HG02571 (cell line): ENCODE results near the gene SCRN1.
"Not testable (repeated sequence)": the region's sequence is repeated elsewhere in the genome, so short reads cannot be mapped to it uniquely, and the experiment has no call there.

Experiments
- ATAC-seq: cut with Tn5 transposase; IDR thresholded peaks from one replicate; pipeline ENCODE4 v1.9.1; 2021; ENCODE audit warnings: mild to moderate bottlenecking, moderate library complexity; ENCODE audit not compliant: unreplicated experiment

Gene SCRN1

DNA sequence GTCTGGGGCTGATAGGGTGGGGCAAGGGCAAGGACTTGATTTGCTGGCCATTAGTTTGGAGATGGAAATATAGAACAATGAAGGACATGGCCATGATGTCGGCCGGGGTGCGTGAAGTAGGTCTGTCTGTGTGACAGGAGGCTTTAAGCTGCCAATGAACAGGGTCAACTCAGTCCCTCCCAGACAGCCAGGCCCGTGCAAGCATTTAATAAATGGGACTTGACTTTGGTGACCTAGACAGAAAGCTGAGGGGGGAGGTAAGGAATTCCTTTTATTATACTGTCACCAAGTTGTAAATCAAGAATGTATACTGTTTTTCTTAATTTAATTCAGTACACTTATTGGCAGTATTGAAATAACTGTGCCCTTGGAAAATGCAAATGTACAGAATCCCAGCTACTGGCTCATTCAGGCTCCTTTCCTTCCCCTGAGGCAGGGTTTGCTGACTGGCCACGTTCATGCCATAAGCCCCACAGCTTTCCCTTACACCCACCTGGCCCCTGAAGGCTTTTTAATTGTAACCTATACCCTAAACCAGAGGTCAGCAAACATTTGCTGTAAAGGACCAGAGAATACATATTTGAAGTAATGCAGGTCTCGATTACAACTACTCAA, 96.1 kb downstream of the SCRN1 start:
- ATAC-seq, result no peak

DNA sequence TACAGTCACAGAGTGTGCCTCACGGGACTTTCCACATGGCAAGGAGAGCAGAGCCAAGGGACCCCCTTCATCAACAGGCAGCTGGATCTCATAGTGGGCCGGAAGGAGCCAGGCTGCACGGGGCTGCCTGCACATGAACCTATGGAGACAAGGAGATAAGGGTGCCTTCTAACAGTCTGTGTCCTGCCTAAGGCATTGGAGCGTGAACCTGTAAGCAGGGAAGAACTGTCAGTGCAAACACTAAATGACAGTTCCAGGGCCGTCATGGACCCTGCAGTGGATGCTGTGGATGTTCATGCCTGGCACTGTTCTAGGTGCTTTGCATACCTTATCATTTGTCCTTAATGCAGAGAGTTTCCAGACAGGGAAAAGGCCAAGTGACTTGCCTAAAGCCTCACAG, 97.4 kb downstream of the SCRN1 start:
- ATAC-seq, result no peak

DNA sequence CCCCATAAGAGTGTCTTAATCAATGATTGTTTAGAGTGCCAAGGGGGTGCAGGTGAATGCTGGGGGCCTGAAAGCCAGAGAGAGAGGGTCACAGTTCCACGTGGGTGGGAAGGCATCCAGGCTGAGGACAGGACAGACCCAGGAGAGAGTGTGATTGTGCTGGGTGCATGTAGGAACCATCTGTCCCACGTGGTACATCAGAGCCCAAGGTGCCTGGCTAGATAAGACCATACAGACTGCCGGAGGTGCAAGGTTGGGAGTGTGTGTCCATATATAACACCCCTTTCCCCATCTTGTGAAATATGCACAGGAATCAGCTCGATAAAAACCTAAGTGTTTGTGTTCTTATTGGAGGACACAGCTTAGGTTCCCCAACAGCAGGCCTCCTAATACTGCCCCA, 97.8 kb downstream of the SCRN1 start:
- no peak for ATAC-seq

DNA sequence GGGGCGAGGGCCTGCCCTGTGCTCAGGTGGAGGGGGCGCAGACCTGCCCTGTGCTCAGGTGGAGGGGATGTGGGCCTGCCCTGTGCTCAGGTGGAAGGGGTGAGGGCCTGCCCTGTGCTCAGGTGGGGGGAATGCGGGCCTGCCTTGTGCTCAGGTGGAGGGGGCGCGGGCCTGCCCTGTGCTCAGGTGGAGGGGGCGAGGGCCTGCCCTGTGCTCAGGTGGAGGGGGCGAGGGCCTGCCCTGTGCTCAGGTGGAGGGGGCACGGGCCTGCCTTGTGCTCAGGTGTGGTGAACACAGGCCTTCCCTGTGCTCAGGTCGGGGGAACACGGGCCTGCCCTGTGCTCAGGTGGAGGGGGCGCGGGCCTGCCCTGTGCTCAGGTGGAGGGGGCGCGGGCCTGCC, 98.8 kb downstream of the SCRN1 start:
- ATAC-seq, result not testable (repeated sequence)

DNA sequence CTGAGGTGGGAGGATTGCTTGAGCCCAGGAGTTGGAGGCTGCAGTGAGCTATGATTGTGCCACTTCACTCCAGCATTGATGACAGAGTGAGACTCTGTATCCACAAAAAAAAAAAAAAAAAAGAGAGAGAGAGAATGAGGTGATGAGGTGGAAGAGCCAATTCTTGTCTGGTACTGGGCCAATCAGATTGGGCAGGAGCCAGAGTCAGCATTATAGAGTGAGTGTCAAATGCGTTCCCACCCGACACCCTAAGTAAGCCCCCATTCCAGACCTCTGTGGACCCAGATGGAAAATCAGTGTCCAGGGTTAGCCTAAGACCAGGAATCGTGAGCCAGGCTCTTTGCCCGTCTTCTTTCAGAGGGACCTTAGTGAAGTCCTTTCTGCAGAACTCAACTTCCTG, 99.3 kb downstream of the SCRN1 start:
- ATAC-seq, result no peak

DNA sequence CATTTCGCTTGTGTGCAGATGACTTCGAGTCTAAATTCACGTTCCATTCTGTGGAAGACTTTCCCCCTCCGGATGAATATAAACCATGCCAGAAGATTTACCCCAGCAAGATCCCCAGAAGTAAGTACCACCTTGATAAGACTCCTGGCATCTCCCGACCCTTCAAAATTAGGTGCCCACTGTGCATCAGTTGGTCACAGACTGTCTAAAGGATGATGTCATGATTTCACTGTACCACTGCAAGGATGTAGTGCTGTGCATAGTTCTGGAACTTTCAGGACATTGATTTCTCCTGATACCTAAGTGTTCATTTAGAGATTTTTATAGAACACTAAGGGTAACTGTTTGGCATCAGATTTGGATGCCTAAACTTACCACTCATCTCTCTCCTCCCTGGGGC, 100.3 kb downstream of the SCRN1 start:
- no peak for ATAC-seq

DNA sequence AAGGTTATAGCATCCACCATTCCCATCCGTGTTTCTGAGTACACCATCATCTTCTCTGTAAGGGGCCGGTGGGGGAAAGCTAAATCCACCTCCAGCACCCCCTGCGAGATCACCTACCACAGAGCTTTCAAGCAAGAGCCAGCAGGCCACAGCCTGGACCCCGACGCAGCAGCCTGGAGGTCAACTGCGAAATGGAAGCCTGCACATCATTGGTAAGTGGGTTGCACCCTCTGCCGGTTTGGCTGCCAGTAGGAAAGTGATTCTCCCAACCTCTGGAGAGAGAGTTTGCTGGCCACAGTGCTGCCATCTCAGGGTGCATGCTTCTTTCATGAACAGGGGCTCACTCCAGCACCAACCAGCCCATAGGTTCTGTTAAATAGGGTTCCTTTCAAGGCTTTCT, 101.6 kb downstream of the SCRN1 start:
- ATAC-seq, result no peak

DNA sequence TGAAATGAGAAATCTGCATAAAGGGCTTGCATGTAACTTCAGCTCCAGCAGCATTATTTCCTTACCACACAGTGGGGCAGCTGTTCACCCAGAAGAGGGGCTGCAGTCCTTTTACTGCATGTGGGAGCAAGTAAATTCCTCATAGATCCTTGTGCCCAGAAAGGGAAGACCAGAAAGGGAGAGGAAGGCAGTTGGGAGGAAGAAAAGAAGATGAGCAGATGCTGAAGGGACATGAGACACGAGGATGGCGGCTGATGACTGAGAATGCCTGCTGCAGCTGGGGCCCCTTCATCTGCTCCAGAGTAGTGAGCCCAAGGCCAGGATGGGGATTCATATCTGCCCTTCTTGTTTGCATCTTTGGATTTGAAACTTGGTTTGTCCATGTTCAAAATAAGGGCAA, 102.8 kb downstream of the SCRN1 start:
- ATAC-seq, result no peak

DNA sequence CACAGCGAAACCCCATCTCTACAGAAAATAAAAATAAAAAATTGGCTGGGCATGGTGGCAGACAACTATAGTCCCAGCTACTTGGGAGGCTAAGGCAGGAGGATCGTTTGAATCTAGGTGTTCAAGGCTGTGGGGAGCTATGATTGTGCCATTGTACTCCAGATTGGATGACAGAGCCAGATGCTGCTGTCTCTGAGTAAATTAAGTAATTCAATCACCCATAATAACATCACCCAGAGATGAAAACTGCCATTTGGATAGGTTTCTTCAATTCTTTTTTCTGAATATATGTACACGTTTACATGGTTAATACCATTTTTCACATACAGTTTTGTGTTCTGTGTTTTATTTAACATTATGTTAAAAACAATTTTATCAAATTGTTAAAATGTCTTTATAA, 104.0 kb downstream of the SCRN1 start:
- no peak for ATAC-seq

DNA sequence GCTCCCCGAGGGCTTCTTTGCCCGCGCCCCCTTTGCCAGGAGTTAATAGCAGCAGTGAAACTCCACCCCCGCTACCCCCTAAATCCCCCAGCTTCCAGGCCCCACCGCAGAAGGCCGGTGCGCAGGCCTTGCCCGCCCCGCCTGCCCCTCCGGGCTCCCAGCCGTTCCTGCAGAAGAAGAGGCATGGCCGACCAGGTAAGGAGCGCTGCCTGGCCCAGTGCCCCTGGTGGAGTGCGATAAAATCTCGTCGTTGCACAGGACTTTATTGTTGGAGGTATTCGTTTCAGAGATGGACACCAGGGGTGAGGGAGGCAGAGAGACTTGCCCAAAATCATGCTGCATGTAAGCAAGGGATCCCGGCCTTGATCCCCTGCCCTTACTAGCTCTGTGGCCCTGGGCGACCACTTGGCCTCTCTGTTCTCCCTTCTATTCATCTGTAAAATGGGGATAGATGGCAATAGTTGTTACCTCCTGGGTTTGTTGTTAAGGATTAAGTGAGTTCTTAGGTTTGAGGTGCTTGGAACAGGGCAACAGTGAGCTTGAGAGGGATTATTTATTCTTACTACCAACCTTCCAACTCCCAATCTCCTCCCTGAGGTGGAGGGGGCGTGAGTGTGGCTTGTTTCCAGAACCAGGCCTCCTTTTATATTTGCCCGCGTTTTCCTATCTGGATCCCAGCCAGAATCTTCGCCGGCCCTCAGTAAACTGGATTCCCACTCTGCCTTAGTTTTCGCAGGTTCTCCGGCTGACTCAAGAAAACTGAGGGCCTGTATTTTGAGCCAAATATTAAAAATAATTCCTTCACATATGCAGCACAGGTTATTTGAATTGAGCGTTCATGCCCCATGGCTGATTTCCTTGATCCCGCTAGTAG, 105.0 kb downstream of the SCRN1 start:
- no peak for ATAC-seq

DNA sequence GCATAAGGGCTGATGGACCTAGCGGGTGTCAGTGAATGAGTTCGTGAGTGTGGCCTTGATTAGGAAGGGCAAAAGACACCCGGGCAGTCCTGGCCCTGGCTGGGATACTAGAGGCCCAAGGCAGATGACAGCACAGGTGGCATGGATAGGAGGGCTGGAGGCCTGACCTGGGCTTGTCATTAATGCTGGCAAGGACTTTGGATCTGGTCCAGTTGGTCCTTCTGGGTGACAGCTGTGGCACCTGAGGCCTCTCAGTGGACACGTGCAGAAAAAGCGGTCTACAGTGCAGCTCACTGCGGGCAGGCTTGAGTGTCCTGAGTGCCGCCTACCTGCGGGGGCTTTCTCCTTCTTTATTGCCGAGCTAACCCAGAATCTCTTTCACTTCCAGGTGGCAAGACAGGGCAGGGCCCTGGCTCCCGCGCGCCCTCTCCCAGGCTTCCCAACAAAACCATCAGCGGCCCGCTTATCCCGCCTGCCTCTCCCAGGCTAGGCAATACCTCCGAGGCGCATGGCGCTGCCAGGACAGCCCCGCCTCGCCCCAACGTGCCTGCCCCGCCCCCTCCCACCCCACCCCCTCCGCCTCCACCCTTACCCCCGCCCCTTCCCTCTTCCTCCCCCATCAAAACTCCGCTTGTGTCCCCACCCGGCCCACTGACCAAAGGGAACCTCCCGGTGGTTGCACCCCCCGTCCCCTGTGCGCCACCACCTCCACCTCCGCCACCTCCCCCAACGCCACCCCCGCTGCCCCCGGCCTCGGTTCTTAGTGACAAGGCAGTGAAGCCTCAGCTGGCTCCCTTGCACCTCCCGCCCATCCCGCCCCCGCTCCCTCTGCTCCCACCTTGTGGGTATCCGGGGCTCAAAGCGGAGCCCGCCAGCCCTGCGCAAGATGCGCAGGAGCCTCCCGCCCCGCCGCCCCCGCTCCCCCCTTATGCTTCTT, 105.9 kb downstream of the SCRN1 start:
- ATAC-seq, result no peak

DNA sequence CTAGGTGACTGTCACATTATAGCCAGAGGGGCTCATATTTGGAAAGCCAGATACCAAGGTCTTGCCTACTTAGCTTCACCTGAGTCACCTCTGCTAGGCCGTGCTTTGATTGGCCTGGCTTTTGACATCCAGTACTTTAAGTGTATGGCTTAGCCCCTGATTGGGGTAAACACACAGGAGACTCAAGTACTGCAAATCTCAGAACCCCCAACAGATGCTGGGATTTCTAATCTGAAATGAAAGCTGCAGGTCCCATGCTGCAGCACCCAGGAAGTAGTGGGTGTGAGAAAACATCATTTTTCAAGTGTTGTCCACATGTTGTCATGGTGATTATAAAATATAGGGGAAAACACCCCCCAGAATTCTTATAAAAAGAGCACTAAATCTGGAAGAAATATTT, 107.1 kb downstream of the SCRN1 start:
- ATAC-seq, result no peak

DNA sequence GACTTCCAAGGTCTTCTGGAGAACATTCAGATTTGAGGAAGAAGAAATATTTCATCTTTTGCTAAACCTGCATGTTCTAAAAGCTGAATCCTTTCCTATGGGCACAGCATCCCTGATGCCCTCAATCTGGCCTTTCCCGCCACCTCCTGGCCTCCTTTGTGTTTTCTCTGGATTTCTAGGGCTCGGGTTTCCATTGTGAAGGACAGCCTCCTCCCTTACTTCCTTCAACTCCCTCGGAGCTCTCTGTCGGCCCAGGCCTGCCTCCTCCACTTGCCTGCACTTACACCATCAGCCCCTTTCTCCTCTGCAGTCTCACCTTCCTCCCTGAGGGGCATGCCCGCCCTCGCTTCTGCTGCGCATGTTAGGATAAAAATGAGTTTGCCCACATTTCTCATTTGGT, 107.9 kb downstream of the SCRN1 start:
- no peak for ATAC-seq

DNA sequence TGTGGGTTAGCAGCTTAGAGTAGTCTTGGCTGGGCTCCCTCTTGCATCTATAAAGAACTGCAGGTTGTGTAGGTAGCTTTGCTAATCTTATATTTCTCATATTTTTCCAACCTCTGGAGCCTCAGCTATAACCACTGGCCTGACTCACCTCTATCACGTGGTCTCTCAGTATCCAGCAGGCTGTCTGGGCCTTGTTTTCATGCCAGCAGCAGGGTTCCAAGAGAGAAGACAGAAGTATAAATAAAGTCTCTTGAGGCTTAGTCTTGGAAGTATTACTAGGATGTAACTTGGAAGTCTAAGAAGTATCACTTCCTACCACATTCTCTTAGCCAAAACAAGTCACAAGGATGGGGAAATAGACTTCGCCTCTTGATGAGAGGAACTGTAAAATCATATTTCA, 110.0 kb downstream of the SCRN1 start:
- no peak for ATAC-seq

DNA sequence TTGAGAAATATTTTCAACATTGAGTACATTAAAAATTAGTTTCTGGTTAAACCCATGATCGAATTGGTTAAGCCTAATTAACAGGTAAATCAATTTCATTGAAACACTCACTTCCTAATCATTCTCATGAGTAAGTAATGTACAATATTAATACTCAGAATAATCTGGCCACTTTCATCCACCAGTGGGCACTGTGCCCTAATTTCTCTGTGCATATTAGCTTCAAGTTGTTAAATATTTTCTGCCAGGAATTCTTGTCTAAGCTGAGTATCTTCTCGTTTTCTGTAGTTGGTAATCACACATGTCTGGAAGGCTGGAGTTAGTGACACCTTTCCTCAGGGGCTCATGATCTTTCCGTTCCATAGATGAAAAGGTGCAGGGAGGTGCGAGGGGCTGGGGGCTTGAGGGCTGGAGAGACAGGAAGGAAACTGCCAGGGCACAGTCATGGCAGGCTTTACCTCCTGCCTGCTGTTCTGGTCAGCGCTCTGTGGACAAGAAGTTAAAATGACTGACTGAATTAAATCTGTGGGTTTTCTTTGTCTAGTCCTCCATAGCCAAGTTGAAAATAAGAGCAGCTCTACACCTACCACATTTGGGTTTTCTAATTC, 111.4 kb downstream of the SCRN1 start:
- ATAC-seq, result no peak

DNA sequence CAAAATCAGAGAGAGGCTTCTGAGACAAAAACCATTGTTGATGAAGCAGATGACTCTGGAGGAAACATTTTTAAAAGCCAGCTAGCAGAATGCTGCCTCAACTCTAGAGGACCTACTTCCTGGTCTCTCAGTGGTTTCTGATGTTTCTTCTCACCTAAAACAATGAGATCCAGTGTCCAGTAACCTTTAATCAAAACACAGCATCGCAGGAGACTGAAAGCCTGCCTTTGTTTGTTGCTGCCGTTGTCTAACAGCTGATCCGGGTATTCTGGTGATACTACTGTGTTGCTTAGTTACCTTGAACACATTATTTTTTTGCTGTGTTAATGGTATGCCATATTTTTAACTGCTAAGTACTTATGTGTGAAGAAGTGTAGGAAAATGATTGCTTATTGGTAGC, 112.4 kb downstream of the SCRN1 start:
- ATAC-seq, result no peak

DNA sequence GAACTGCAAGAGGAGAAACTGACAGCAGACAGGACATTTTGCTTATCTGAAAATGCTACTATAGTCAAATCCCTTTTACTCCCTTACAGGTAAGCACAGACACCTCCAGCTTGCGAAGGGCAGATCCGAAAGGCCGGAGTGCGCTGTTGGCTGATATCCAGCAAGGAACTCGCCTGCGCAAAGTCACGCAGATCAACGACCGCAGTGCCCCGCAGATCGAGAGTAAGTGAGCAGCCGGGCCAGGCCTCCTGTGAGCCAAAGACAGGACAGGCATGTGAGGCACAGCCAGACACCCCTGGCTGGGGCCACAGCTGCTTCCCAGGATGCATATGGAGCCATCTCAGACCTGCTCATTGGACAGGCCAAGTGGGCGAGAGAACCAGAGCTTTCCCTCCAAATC, 113.9 kb downstream of the SCRN1 start:
- ATAC-seq, result no peak

DNA sequence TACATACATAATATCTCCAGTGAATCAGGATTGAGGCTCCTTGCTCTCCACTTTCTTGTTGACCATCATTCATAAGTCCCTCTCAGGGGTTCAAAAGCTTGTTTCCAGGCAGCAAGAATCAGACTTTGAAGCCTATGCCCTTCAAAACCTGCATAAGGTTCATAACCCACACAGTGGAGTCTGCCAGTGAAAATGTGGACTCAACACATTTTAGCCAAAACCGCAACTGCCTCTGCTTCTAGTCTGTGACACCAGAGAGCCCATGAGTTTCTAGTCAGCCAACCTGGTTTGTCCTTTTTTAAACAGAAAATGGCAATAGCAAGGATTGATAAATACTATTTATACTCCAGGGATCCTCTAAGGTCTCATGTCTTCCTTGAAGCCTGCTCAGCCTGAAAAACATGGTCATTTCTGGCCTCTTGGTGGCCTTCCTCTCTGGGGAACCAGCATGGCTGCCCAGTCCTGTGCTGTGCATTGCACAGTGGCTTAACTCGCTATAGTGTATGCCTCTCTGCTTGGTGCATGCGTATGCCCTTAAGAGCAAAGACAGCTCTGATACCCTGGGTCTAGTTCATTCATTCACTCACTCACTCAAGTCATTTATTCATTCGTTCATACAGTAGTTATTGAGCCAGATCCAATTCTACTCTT, 115.8 kb downstream of the SCRN1 start:
- no peak for ATAC-seq

DNA sequence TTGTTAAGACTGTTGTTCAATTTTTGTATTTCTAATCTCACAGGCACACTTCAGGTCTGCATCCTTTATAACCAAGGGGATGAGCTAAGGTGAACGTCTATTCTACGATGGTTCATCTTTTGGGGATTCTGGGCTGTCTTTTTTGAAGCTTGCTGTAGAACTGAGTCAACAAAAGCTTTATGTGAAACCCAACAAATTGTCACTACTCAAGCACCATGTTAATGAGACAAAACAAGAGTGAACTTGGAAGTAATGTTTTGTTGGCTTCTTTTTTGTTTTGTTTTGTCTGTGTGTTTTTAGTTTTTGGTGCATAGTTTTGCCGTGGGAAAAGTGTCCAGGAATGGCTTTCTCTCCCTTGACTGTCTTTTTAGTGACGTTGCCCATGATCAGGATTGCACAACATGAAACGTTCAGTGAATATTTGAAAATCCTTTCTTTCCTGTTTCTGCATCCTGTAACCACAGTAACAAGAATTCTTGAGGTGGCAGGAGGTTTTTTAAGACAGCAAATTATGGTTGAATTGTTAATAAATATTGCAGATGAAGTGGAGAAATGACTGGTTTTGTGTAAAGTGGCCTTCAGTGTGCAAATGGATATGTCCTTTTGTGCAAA, 117.7 kb downstream of the SCRN1 start:
- ATAC-seq, result no peak
